Ectodermal cell (in vitro differentiated cells): Measurements from ENCODE around the gene GPR156.
"Not testable (repeated sequence)": the region's sequence is repeated elsewhere in the genome, so short reads cannot be mapped to it uniquely, and the experiment has no call there.

ENCODE experiments used
- H3K27ac ChIP-seq: 2 replicates; pipeline ENCODE4 v1.7.0; 2013; ENCODE audit warnings: mild to moderate bottlenecking, low read depth, low read length; ENCODE audit not compliant: insufficient read depth, poor library complexity, severe bottlenecking
- H3K27me3 ChIP-seq: 2 replicates; pipeline ENCODE4 v1.7.0; 2013; ENCODE audit warnings: mild to moderate bottlenecking, low read length; ENCODE audit not compliant: insufficient read depth, control insufficient read depth, poor library complexity, severe bottlenecking
- H3K36me3 ChIP-seq: one replicate; pipeline ENCODE4 v1.7.0; 2013; ENCODE audit warnings: low read length; ENCODE audit not compliant: control insufficient read depth, insufficient read depth
- H3K4me1 ChIP-seq: one replicate; pipeline ENCODE4 v1.7.0; 2013; ENCODE audit warnings: low read length; ENCODE audit not compliant: control insufficient read depth, insufficient read depth
- H3K4me3 ChIP-seq: 2 replicates; pipeline ENCODE4 v1.7.0; 2013; ENCODE audit warnings: low read depth, low read length, control low read depth; ENCODE audit not compliant: insufficient read depth
- H3K9me3 ChIP-seq: 2 replicates; pipeline ENCODE4 v1.7.0; 2013; ENCODE audit warnings: mild to moderate bottlenecking, low read length, moderate library complexity; ENCODE audit not compliant: control insufficient read depth
- WGBS, 2 experiments: methylation state at CpG; one replicate each; pipeline ENCODE4 v1.1.7; 2013; ENCODE audit warnings: missing lambda C conversion rate in 2 of 2; 5-methylcytosine and 5-hydroxymethylcytosine counted together

Gene GPR156

GRCh38 chr3:120167488-120167887 is 117.5 kb downstream of the GPR156 start:
- Histone ChIP-seq H3K4me3 (no peak overlapping the region), H3K36me3 (no peaks in the 10 kb centered on the region), H3K9me3 (no peaks in the 10 kb centered on the region), H3K27ac (no peak overlapping the region), H3K4me1 (no peaks in the 10 kb centered on the region), H3K27me3 (no peaks in the 10 kb centered on the region)
- WGBS, 2 experiments, result 84 to 88% methylated on average over 10 of the region's 10 CpGs

- Histone ChIP-seq H3K36me3 (no peaks in the 10 kb centered on the region), H3K4me3 (no peak overlapping the region), H3K4me1 (no peaks in the 10 kb centered on the region), H3K27me3 (no peaks in the 10 kb centered on the region), H3K9me3 (no peaks in the 10 kb centered on the region), H3K27ac (no peak overlapping the region)
Observed at GRCh38 chr3:120163816-120164215, 121.2 kb downstream of the GPR156 start.

GRCh38 chr3:120163026-120163425 is 122.0 kb downstream of the GPR156 start:
- Histone ChIP-seq H3K9me3 (no peaks in the 10 kb centered on the region), H3K36me3 (no peaks in the 10 kb centered on the region), H3K4me3 (no peak overlapping the region), H3K27ac (no peak overlapping the region), H3K27me3 (no peaks in the 10 kb centered on the region), H3K4me1 (no peaks in the 10 kb centered on the region)
- 86 to 88% methylated on average over 4 of the region's 4 CpGs for WGBS, 2 experiments

- H3K4me3 ChIP-seq, result no peak overlapping the region
- H3K9me3 ChIP-seq, result no peaks in the 10 kb centered on the region
- no peak overlapping the region for H3K27ac ChIP-seq
- H3K36me3 ChIP-seq, result no peaks in the 10 kb centered on the region
- no peaks in the 10 kb centered on the region for H3K4me1 ChIP-seq
- no peaks in the 10 kb centered on the region for H3K27me3 ChIP-seq
Observed at GRCh38 chr3:120162400-120162799, 122.6 kb downstream of the GPR156 start.

GRCh38 chr3:120161902-120162301 is 123.1 kb downstream of the GPR156 start:
- 91 to 94% methylated on average over 3 of the region's 3 CpGs for WGBS, 2 experiments
- no peaks in the 10 kb centered on the region for H3K9me3 ChIP-seq
- no peak overlapping the region for H3K27ac ChIP-seq

GRCh38 chr3:120160050-120160449 is 125.0 kb downstream of the GPR156 start:
- Histone ChIP-seq H3K27ac (no peak overlapping the region), H3K36me3 (no peaks in the 10 kb centered on the region), H3K4me1 (no peaks in the 10 kb centered on the region), H3K9me3 (peaks cover 3% of the 10 kb centered on the region), H3K27me3 (no peaks in the 10 kb centered on the region), H3K4me3 (no peak overlapping the region)
- 67 to 76% methylated on average over 1 of the region's 1 CpG for WGBS, 2 experiments

More at GRCh38 chr3:120161902-120162301, 123.1 kb downstream of the GPR156 start:
- no peaks in the 10 kb centered on the region for H3K36me3 ChIP-seq
- no peak overlapping the region for H3K4me3 ChIP-seq
- no peaks in the 10 kb centered on the region for H3K27me3 ChIP-seq
- H3K4me1 ChIP-seq, result no peaks in the 10 kb centered on the region

GRCh38 chr3:120157681-120158080 is 127.3 kb downstream of the GPR156 start:
- H3K4me1 ChIP-seq, result no peaks in the 10 kb centered on the region
- no peaks in the 10 kb centered on the region for H3K36me3 ChIP-seq
- H3K27ac ChIP-seq, result no peak overlapping the region
- WGBS, 2 experiments, result 84 to 85% methylated on average over 5 of the region's 5 CpGs
- no peaks in the 10 kb centered on the region for H3K27me3 ChIP-seq
- H3K4me3 ChIP-seq, result no peak overlapping the region
- H3K9me3 ChIP-seq, result peaks cover 4% of the 10 kb centered on the region

- 87 to 96% methylated on average over 3 of the region's 3 CpGs for WGBS, 2 experiments
- no peaks in the 10 kb centered on the region for H3K36me3 ChIP-seq
- H3K4me1 ChIP-seq, result no peaks in the 10 kb centered on the region
- no peak overlapping the region for H3K27ac ChIP-seq
- H3K27me3 ChIP-seq, result no peaks in the 10 kb centered on the region
- no peak overlapping the region for H3K4me3 ChIP-seq
- H3K9me3 ChIP-seq, result peaks cover 4% of the 10 kb centered on the region
Observed at GRCh38 chr3:120157113-120157512, 127.9 kb downstream of the GPR156 start.

- H3K27me3 ChIP-seq, result no peaks in the 10 kb centered on the region
- H3K4me1 ChIP-seq, result no peaks in the 10 kb centered on the region
- no peak overlapping the region for H3K4me3 ChIP-seq
- peaks cover 4% of the 10 kb centered on the region for H3K9me3 ChIP-seq
- H3K27ac ChIP-seq, result no peak overlapping the region
- no peaks in the 10 kb centered on the region for H3K36me3 ChIP-seq
Observed at GRCh38 chr3:120156699-120157098, 128.3 kb downstream of the GPR156 start.

- not testable (repeated sequence) for H3K36me3 ChIP-seq, H3K4me3 ChIP-seq, H3K4me1 ChIP-seq, H3K9me3 ChIP-seq, H3K27ac ChIP-seq, H3K27me3 ChIP-seq
- 92 to 93% methylated on average over 3 of the region's 3 CpGs for WGBS, 2 experiments
Observed at GRCh38 chr3:120155694-120156093, 129.3 kb downstream of the GPR156 start.

GRCh38 chr3:120155108-120155507 is 129.9 kb downstream of the GPR156 start:
- H3K4me3 ChIP-seq, result no peak overlapping the region
- H3K36me3 ChIP-seq, result no peaks in the 10 kb centered on the region
- no peak overlapping the region for H3K27ac ChIP-seq
- H3K4me1 ChIP-seq, result no peaks in the 10 kb centered on the region
- H3K9me3 ChIP-seq, result peaks cover 4% of the 10 kb centered on the region
- H3K27me3 ChIP-seq, result no peaks in the 10 kb centered on the region
